Umbilical cord (tissue), 2 donors: ENCODE measurements around the gene SMG6. TPM values are rescaled to one million over a fixed set of nuclear protein-coding genes. Genes with fewer than 3 reads are reported as not detected.
"Not testable (repeated sequence)": the region's sequence is repeated elsewhere in the genome, so short reads cannot be mapped to it uniquely, and the experiment has no call there.

ENCODE experiments used
- DNase-seq: peaks from one replicate; pipeline ENCODE4 v3.0.0-alpha.2; 2015; ENCODE audit warnings: low spot score
- total RNA-seq: library from RNA; depleted of rRNA; stranded (reverse); fragments of >200 nt; gene quantifications from one replicate; pipeline ENCODE4 v1.2.3, GENCODE V29; 2014; ENCODE audit warnings: low replicate concordance; ENCODE audit not compliant: insufficient read depth

SMG6 gene
- total RNA-seq, 1 donor from 2014 or later, result 29.1 TPM

GRCh38 chr17:2207815-2208515, 95.6 kb downstream of the SMG6 start:
- peak; percentile 48 for DNase-seq

GRCh38 chr17:2204393-2204792, 99.2 kb downstream of the SMG6 start:
- no peak for DNase-seq

- DNase-seq, result no peak
Measured at GRCh38 chr17:2203818-2204217, 99.8 kb downstream of the SMG6 start.

- no peak for DNase-seq
Measured at GRCh38 chr17:2202996-2203575, 100.5 kb downstream of the SMG6 start.

GRCh38 chr17:2202302-2202995, 101.1 kb downstream of the SMG6 start:
- DNase-seq, result no peak

GRCh38 chr17:2199386-2199785, 104.2 kb downstream of the SMG6 start:
- not testable (repeated sequence) for DNase-seq

GRCh38 chr17:2198927-2199326, 104.7 kb downstream of the SMG6 start:
- peak; percentile 66 for DNase-seq

GRCh38 chr17:2197271-2197670, 106.3 kb downstream of the SMG6 start:
- peak; percentile 25 for DNase-seq

- DNase-seq, result no peak
Measured at GRCh38 chr17:2195729-2196128, 107.9 kb downstream of the SMG6 start.

GRCh38 chr17:2194889-2195335, 108.7 kb downstream of the SMG6 start:
- DNase-seq, result peak; percentile 33

GRCh38 chr17:2192367-2193057, 111.1 kb downstream of the SMG6 start:
- peak; percentile 59 for DNase-seq

- no peak for DNase-seq
Measured at GRCh38 chr17:2191785-2192184, 111.8 kb downstream of the SMG6 start.

- no peak for DNase-seq
Measured at GRCh38 chr17:2191227-2191626, 112.4 kb downstream of the SMG6 start.

GRCh38 chr17:2190014-2190413, 113.6 kb downstream of the SMG6 start:
- DNase-seq, result peak; percentile 26

GRCh38 chr17:2188971-2189630, 114.5 kb downstream of the SMG6 start:
- DNase-seq, result no peak

GRCh38 chr17:2187758-2188157, 115.8 kb downstream of the SMG6 start:
- no peak for DNase-seq

GRCh38 chr17:2186937-2187336, 116.6 kb downstream of the SMG6 start:
- DNase-seq, result no peak

GRCh38 chr17:2184993-2185931, 118.3 kb downstream of the SMG6 start:
- no peak for DNase-seq

GRCh38 chr17:2183346-2183745, 120.2 kb downstream of the SMG6 start:
- no peak for DNase-seq

- peak; percentile 29 for DNase-seq
Measured at GRCh38 chr17:2181897-2182448, 121.6 kb downstream of the SMG6 start.
